Measurements from ENCODE around the gene CCL15. TPM values are rescaled to one million over a fixed set of nuclear protein-coding genes. Genes with fewer than 3 reads are reported as not detected.

The CCL15 gene
- total RNA-seq, 1 experiment from 2014 or later: 0.52 TPM

DNA sequence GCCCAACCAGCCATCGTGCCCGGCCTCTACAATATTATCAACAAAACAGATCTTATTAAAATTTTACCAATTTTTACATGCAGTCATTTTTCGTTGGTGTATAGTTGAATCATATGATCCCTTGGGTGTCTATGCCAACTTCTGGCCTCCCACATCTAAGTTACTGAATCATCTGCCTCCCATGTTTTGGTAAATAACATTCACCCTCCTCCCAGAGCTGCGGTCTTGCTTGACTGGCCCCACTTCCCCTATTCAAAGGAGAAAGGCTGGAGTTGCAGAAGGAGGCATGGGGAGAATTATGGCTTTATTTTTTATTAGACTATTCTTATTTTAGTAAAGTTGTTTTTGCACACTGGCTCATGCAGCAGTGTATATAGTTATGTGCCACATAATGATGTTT is 34.9 kb upstream of the CCL15 start:
- no TSS peak for BruUV-seq (replicated peaks)
- H3K27ac Mint-ChIP-seq (ENCODE audit: unreplicated experiment): no peak overlapping the region
- no peaks in the 10 kb centered on the region for H3K36me3 Mint-ChIP-seq (ENCODE audit: insufficient read depth, unreplicated experiment)

GRCh38 chr17:36034127-36034526 is 32.8 kb upstream of the CCL15 start:
- CTCF ChIA-PET: no interaction called here
- no TSS peak for BruUV-seq (replicated peaks)

More for the DNA sequence above, 34.9 kb upstream of the CCL15 start:
- H3K36me3 ChIP-seq (ENCODE audit: control insufficient read depth, insufficient read depth, low read length): no peaks in the 10 kb centered on the region
- H3K9me3 ChIP-seq: no peaks in the 10 kb centered on the region
- H3K27me3 ChIP-seq (replicated peaks; ENCODE audit: control insufficient read depth, insufficient read depth, low read length): no peaks in the 10 kb centered on the region; the same call in 1 of the 2 replicates
- CTCF ChIA-PET: no interaction called here
- POLR2A ChIA-PET: no interaction called here
- TF ChIP-seq, protein P1, sequence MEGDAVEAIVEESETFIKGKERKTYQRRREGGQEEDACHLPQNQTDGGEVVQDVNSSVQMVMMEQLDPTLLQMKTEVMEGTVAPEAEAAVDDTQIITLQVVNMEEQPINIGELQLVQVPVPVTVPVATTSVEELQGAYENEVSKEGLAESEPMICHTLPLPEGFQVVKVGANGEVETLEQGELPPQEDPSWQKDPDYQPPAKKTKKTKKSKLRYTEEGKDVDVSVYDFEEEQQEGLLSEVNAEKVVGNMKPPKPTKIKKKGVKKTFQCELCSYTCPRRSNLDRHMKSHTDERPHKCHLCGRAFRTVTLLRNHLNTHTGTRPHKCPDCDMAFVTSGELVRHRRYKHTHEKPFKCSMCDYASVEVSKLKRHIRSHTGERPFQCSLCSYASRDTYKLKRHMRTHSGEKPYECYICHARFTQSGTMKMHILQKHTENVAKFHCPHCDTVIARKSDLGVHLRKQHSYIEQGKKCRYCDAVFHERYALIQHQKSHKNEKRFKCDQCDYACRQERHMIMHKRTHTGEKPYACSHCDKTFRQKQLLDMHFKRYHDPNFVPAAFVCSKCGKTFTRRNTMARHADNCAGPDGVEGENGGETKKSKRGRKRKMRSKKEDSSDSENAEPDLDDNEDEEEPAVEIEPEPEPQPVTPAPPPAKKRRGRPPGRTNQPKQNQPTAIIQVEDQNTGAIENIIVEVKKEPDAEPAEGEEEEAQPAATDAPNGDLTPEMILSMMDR (IDR thresholded peaks at IDR 0.05; ENCODE audit: insufficient read depth in 1 of 2, low read depth in 1 of 2, low read length in 1 of 2, severe bottlenecking in 1 of 2, unreplicated experiment in 1 of 2): no peak
- Mint-ChIP-seq H3K9me3 (ENCODE audit: unreplicated experiment) (no peaks in the 10 kb centered on the region), H3K27me3 (ENCODE audit: insufficient read depth, unreplicated experiment) (peaks cover 3% of the 10 kb centered on the region), H3K4me3 (ENCODE audit: unreplicated experiment) (no peak overlapping the region), H3K4me1 (ENCODE audit: low read depth, unreplicated experiment) (no peaks in the 10 kb centered on the region)
- intact Hi-C loops (cut with micrococcal nuclease; ENCODE audit: unreplicated experiment): no loop called here
- no peaks in the 10 kb centered on the region for H3K4me1 ChIP-seq
- DNase-seq: no peak
- no peak overlapping the region for H3K4me3 ChIP-seq (ENCODE audit: low read depth, low read length)

GRCh38 chr17:36030956-36031355 is 29.6 kb upstream of the CCL15 start:
- Mint-ChIP-seq H3K9me3 (ENCODE audit: unreplicated experiment) (no peaks in the 10 kb centered on the region), H3K27me3 (ENCODE audit: insufficient read depth, unreplicated experiment) (peaks cover 16% of the 10 kb centered on the region), H3K4me1 (ENCODE audit: low read depth, unreplicated experiment) (peaks cover 10% of the 10 kb centered on the region), H3K36me3 (ENCODE audit: insufficient read depth, unreplicated experiment) (no peaks in the 10 kb centered on the region), H3K4me3 (ENCODE audit: unreplicated experiment) (no peak overlapping the region), H3K27ac (ENCODE audit: unreplicated experiment) (no peak overlapping the region)
- POLR2A ChIA-PET: no interaction called here
- intact Hi-C loops (cut with micrococcal nuclease; ENCODE audit: unreplicated experiment): no loop called here
- Histone ChIP-seq H3K4me1 (no peaks in the 10 kb centered on the region), H3K9me3 (no peaks in the 10 kb centered on the region), H3K36me3 (ENCODE audit: control insufficient read depth, insufficient read depth, low read length) (no peaks in the 10 kb centered on the region), H3K4me3 (ENCODE audit: low read depth, low read length) (no peak overlapping the region), H3K27me3 (replicated peaks; ENCODE audit: control insufficient read depth, insufficient read depth, low read length) (no peaks in the 10 kb centered on the region; the same call in none of the 2 replicates)
- no TSS peak for BruUV-seq (replicated peaks)
- no peak for DNase-seq
- CTCF ChIA-PET: no interaction called here
- TF ChIP-seq, protein P1 (IDR thresholded peaks at IDR 0.05; ENCODE audit: insufficient read depth in 1 of 2, low read depth in 1 of 2, low read length in 1 of 2, severe bottlenecking in 1 of 2, unreplicated experiment in 1 of 2): no peak

More at GRCh38 chr17:36034127-36034526, 32.8 kb upstream of the CCL15 start:
- H3K27me3 ChIP-seq (replicated peaks; ENCODE audit: control insufficient read depth, insufficient read depth, low read length): no peaks in the 10 kb centered on the region; the same call in none of the 2 replicates
- TF ChIP-seq, protein P1 (IDR thresholded peaks at IDR 0.05; ENCODE audit: insufficient read depth in 1 of 2, low read depth in 1 of 2, low read length in 1 of 2, severe bottlenecking in 1 of 2, unreplicated experiment in 1 of 2): no peak
- Mint-ChIP-seq H3K4me1 (ENCODE audit: low read depth, unreplicated experiment) (peaks cover 10% of the 10 kb centered on the region), H3K9me3 (ENCODE audit: unreplicated experiment) (no peaks in the 10 kb centered on the region), H3K27me3 (ENCODE audit: insufficient read depth, unreplicated experiment) (peaks cover 12% of the 10 kb centered on the region), H3K27ac (ENCODE audit: unreplicated experiment) (no peak overlapping the region), H3K36me3 (ENCODE audit: insufficient read depth, unreplicated experiment) (no peaks in the 10 kb centered on the region), H3K4me3 (ENCODE audit: unreplicated experiment) (no peak overlapping the region)
- no peaks in the 10 kb centered on the region for H3K36me3 ChIP-seq (ENCODE audit: control insufficient read depth, insufficient read depth, low read length)
- H3K4me3 ChIP-seq (ENCODE audit: low read depth, low read length): no peak overlapping the region
- no peak for DNase-seq
- intact Hi-C loops (cut with micrococcal nuclease; ENCODE audit: unreplicated experiment): no loop called here
- H3K9me3 ChIP-seq: no peaks in the 10 kb centered on the region
- POLR2A ChIA-PET: interaction anchor here (0.6 kb wide), 1 partner anchor 60 kb away, joined by 3 read pairs; no protein-coding TSS in a partner anchor
- H3K4me1 ChIP-seq: no peaks in the 10 kb centered on the region

All from Caco-2 (cell line).